ENCODE measurements around the gene GRIN3A.
A peak's percentile ranks its signal among the peaks of the same experiment; 100 is the strongest.
"Not testable (repeated sequence)": the region's sequence is repeated elsewhere in the genome, so short reads cannot be mapped to it uniquely, and the experiment has no call there.

The GRIN3A gene

GRCh38 chr9:101549472-101550098, 188.9 kb downstream of the GRIN3A start:
- in situ Hi-C loops (cut with HindIII; ENCODE audit: low pct_ligation_motif_present, low sequenced_read_pairs); H3K27me3 ChIP-seq (replicated peaks); H3K27ac ChIP-seq; H3K4me3 ChIP-seq (ENCODE audit: low read depth, low read length): not testable (repeated sequence)
- TF ChIP-seq, protein P1, sequence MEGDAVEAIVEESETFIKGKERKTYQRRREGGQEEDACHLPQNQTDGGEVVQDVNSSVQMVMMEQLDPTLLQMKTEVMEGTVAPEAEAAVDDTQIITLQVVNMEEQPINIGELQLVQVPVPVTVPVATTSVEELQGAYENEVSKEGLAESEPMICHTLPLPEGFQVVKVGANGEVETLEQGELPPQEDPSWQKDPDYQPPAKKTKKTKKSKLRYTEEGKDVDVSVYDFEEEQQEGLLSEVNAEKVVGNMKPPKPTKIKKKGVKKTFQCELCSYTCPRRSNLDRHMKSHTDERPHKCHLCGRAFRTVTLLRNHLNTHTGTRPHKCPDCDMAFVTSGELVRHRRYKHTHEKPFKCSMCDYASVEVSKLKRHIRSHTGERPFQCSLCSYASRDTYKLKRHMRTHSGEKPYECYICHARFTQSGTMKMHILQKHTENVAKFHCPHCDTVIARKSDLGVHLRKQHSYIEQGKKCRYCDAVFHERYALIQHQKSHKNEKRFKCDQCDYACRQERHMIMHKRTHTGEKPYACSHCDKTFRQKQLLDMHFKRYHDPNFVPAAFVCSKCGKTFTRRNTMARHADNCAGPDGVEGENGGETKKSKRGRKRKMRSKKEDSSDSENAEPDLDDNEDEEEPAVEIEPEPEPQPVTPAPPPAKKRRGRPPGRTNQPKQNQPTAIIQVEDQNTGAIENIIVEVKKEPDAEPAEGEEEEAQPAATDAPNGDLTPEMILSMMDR (IDR thresholded peaks at IDR 0.05; ENCODE audit: low read depth, low read length, missing control alignments), result peak; percentile 28
- peak; percentile 8 for DNase-seq
- peaks cover 43% of the 10 kb centered on the region for H3K36me3 ChIP-seq (replicated peaks)

DNA sequence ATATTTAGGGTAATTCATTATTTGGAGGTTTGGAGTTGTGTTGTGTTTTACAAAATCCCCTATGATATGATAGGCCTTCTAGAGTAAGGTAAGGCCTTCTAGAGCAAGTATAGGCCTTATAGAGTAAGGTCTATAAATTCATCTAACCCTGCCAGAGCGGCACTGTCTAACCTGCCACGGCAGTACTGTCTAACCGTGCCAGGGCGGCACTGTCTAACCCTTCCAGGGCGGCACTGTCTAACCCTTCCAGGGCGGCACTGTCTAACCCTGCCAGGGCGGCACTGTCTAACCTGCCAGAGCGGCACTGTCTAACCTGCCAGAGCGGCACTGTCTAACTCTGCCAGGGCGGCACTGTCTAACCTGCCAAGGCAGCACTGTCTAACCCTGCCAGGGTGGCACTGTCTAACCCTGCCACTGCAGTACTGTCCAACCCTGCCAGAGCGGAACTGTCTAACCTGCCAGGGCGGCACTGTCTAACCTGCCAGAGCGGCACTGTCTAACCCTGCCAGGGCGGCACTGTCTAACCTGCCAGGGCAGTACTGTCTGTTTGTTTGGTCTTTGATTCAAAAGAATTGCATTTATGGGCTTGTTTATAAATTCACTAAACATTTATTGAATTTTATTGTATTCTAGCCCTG, 195.2 kb downstream of the GRIN3A start:
- DNase-seq, result no peak
- Histone ChIP-seq H3K4me3 (ENCODE audit: low read depth, low read length) (no peak overlapping the region), H3K27me3 (replicated peaks) (no peaks in the 10 kb centered on the region), H3K36me3 (replicated peaks) (peaks cover 18% of the 10 kb centered on the region), H3K27ac (no peak overlapping the region)
- in situ Hi-C loops (cut with HindIII; ENCODE audit: low pct_ligation_motif_present, low sequenced_read_pairs), result no loop called here
- TF ChIP-seq, protein P1 (IDR thresholded peaks at IDR 0.05; ENCODE audit: low read depth, low read length, missing control alignments), result no peak

- H3K36me3 ChIP-seq (replicated peaks), result peaks cover 9% of the 10 kb centered on the region
Observed at GRCh38 chr9:101540069-101540468, 198.4 kb downstream of the GRIN3A start.

DNA sequence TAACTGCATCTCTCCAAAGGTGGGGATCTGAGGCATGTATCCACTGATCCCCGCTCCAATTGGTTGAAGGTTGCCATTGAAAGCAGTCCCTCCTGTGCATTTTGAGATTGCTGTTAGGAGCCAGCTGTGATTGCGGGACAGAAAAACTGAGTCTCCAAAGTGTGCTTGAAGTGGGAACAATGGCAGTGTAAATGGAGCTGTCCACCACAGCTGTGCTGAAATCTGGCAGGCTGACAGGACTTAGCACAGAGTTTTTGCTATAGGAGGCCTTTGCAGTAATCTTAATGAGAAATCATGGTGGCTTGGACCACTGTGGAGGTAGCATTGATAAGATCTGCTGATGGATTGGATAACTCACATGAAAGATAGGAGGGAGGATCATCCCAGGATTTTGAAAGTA, 201.5 kb downstream of the GRIN3A start:
- in situ Hi-C loops (cut with HindIII; ENCODE audit: low pct_ligation_motif_present, low sequenced_read_pairs), result no loop called here
- TF ChIP-seq, protein P1 (IDR thresholded peaks at IDR 0.05; ENCODE audit: low read depth, low read length, missing control alignments), result no peak
- no peaks in the 10 kb centered on the region for H3K27me3 ChIP-seq (replicated peaks)
- H3K4me3 ChIP-seq (ENCODE audit: low read depth, low read length), result no peak overlapping the region
- no peak overlapping the region for H3K27ac ChIP-seq
- DNase-seq, result peak; percentile 25
- H3K36me3 ChIP-seq (replicated peaks), result peaks cover 9% of the 10 kb centered on the region

More at GRCh38 chr9:101540069-101540468, 198.4 kb downstream of the GRIN3A start:
- no peak for DNase-seq
- Histone ChIP-seq H3K27me3 (replicated peaks) (no peaks in the 10 kb centered on the region), H3K4me3 (ENCODE audit: low read depth, low read length) (no peak overlapping the region), H3K27ac (no peak overlapping the region)
- in situ Hi-C loops (cut with HindIII; ENCODE audit: low pct_ligation_motif_present, low sequenced_read_pairs), result no loop called here
- TF ChIP-seq, protein P1 (IDR thresholded peaks at IDR 0.05; ENCODE audit: low read depth, low read length, missing control alignments), result no peak

DNA sequence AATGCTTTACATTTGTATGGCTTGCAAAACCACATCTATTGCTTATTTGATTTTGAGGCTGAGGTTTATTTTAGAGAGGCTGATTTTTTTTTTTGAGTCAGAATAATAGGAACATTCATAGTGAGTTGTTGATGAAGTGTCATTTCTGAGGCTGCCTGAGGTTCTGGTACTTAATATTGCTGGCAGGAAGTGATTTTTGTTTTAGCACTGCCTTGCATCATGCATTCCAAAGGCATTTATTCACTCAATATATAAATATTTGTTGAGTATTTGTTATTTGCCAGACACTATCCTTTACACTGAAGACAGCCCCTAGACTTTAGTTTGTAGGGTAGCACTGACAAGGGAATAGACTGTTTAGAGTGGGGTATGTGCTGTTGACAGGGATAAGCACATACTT, 202.1 kb downstream of the GRIN3A start:
- TF ChIP-seq, protein P1 (IDR thresholded peaks at IDR 0.05; ENCODE audit: low read depth, low read length, missing control alignments), result no peak
- in situ Hi-C loops (cut with HindIII; ENCODE audit: low pct_ligation_motif_present, low sequenced_read_pairs), result no loop called here
- Histone ChIP-seq H3K4me3 (ENCODE audit: low read depth, low read length) (no peak overlapping the region), H3K27ac (no peak overlapping the region), H3K27me3 (replicated peaks) (no peaks in the 10 kb centered on the region), H3K36me3 (replicated peaks) (peaks cover 9% of the 10 kb centered on the region)
- peak; percentile 30 for DNase-seq

Measured in brain microvascular endothelial cell (primary cell).